ENCODE data around the gene ACOT8. TPM values are rescaled to one million over a fixed set of nuclear protein-coding genes. Genes with fewer than 3 reads are reported as not detected.

The ACOT8 gene
- total RNA-seq, 3 donors from 2014 or later (not counting 1 experiment from before 2014, with no cell fraction given), result 30.5 to 35.4 (median 31.7) TPM

GRCh38 chr20:45863543-45864470, 6.6 kb upstream of the ACOT8 start:
- DNase-seq (no peak), ATAC-seq (no peak)
- WGBS (ENCODE audit: insufficient coverage), result 94% methylated on average over 7 of the region's 7 CpGs
- Mint-ChIP-seq H3K27me3 (ENCODE audit: low read depth in 2 of 2) (no peaks in the 10 kb centered on the region), H3K27ac (no peak overlapping the region), H3K4me3 (no peak overlapping the region), H3K36me3 (no peaks in the 10 kb centered on the region), H3K4me1 (peaks cover 23 to 24% of the 10 kb centered on the region in 2 donors), H3K9me3 (no peaks in the 10 kb centered on the region)
- H3K4me1 ChIP-seq (ENCODE audit: control insufficient read depth, insufficient read depth, low read length), result no peaks in the 10 kb centered on the region
- H3K27me3 ChIP-seq (ENCODE audit: control insufficient read depth, insufficient read depth, low read length), result no peaks in the 10 kb centered on the region
- H3K27ac ChIP-seq (ENCODE audit: low read length), result no peak overlapping the region
- no peak overlapping the region for H3K4me3 ChIP-seq (ENCODE audit: low read length)
- intact Hi-C loops (cut with micrococcal nuclease), result no loop called here
- no peaks in the 10 kb centered on the region for H3K9me3 ChIP-seq (ENCODE audit: control insufficient read depth, insufficient read depth, low read length)
- TF ChIP-seq CTCF (IDR thresholded peaks at IDR 0.05), result no peak
- H3K36me3 ChIP-seq (ENCODE audit: control insufficient read depth, insufficient read depth, low read length), result no peaks in the 10 kb centered on the region

GRCh38 chr20:45861221-45862075, 4.3 kb upstream of the ACOT8 start:
- Mint-ChIP-seq H3K36me3 (no peaks in the 10 kb centered on the region), H3K9me3 (no peaks in the 10 kb centered on the region), H3K4me1 (peaks cover 36 to 46% of the 10 kb centered on the region in 2 donors), H3K27me3 (ENCODE audit: low read depth in 2 of 2) (no peaks in the 10 kb centered on the region), H3K27ac (no peak overlapping the region), H3K4me3 (no peak overlapping the region)
- Histone ChIP-seq H3K9me3 (ENCODE audit: control insufficient read depth, insufficient read depth, low read length) (no peaks in the 10 kb centered on the region), H3K36me3 (ENCODE audit: control insufficient read depth, insufficient read depth, low read length) (no peaks in the 10 kb centered on the region), H3K27me3 (ENCODE audit: control insufficient read depth, insufficient read depth, low read length) (no peaks in the 10 kb centered on the region), H3K27ac (ENCODE audit: low read length) (no peak overlapping the region), H3K4me1 (ENCODE audit: control insufficient read depth, insufficient read depth, low read length) (peaks cover 16% of the 10 kb centered on the region), H3K4me3 (ENCODE audit: low read length) (no peak overlapping the region)
- ATAC-seq (no peak), DNase-seq (no peak)
- intact Hi-C loops (cut with micrococcal nuclease), result no loop called here
- TF ChIP-seq CTCF (IDR thresholded peaks at IDR 0.05), result no peak
- WGBS (ENCODE audit: insufficient coverage), result 93% methylated on average over 7 of the region's 7 CpGs

GRCh38 chr20:45860560-45861220, 3.5 kb upstream of the ACOT8 start:
- intact Hi-C loops (cut with micrococcal nuclease), result no loop called here
- 72% methylated on average over 7 of the region's 7 CpGs for WGBS (ENCODE audit: insufficient coverage)
- no peak for TF ChIP-seq CTCF (IDR thresholded peaks at IDR 0.05)
- Mint-ChIP-seq H3K27ac (no peak overlapping the region), H3K4me1 (peaks cover 38 to 53% of the 10 kb centered on the region in 2 donors), H3K4me3 (peak overlapping the region; percentile 33), H3K27me3 (ENCODE audit: low read depth in 2 of 2) (no peaks in the 10 kb centered on the region), H3K9me3 (no peaks in the 10 kb centered on the region), H3K36me3 (no peaks in the 10 kb centered on the region)
- ATAC-seq, result no peak
- Histone ChIP-seq H3K9me3 (ENCODE audit: control insufficient read depth, insufficient read depth, low read length) (no peaks in the 10 kb centered on the region), H3K4me3 (ENCODE audit: low read length) (no peak overlapping the region), H3K27me3 (ENCODE audit: control insufficient read depth, insufficient read depth, low read length) (no peaks in the 10 kb centered on the region), H3K36me3 (ENCODE audit: control insufficient read depth, insufficient read depth, low read length) (no peaks in the 10 kb centered on the region), H3K27ac (ENCODE audit: low read length) (no peak overlapping the region), H3K4me1 (ENCODE audit: control insufficient read depth, insufficient read depth, low read length) (peaks cover 24% of the 10 kb centered on the region)
- DNase-seq, result no peak

All from natural killer cell (primary cell).